ENCODE results near the gene CD86. TPM values are rescaled to one million over a fixed set of nuclear protein-coding genes. Genes with fewer than 3 reads are reported as not detected.

CD86 gene
- total RNA-seq, 6 experiments from 2014 or later = 0.97 to 6.7 (median 3.4) TPM

GRCh38 chr3:122078235-122078935 lies 23.2 kb downstream of the CD86 start:
- no peak for TF ChIP-seq CTCF (IDR thresholded peaks at IDR 0.05)
- TF ChIP-seq POLR2A (IDR thresholded peaks at IDR 0.05) = no peak
- ATAC-seq (no peak), DNase-seq (no peak)
- H3K27ac ChIP-seq = no peak overlapping the region
- no peaks in the 10 kb centered on the region for H3K27me3 ChIP-seq
- H3K36me3 ChIP-seq = no peaks in the 10 kb centered on the region
- no peak overlapping the region for H3K4me3 ChIP-seq
- intact Hi-C loops (cut with DNase I) = no loop called here
- H3K9me3 ChIP-seq = no peaks in the 10 kb centered on the region
- H3K4me1 ChIP-seq = peaks cover 0 to 14% (median 4%) of the 10 kb centered on the region in 4 donors
- 66% methylated on average over 7 of the region's 8 CpGs for WGBS (ENCODE audit: insufficient coverage, low coverage, low lambda C conversion rate, missing lambda C conversion rate)

GRCh38 chr3:122079524-122080206 lies 24.5 kb downstream of the CD86 start:
- intact Hi-C loops (cut with DNase I) = no loop called here
- Histone ChIP-seq H3K36me3 (no peaks in the 10 kb centered on the region), H3K9me3 (no peaks in the 10 kb centered on the region), H3K27me3 (no peaks in the 10 kb centered on the region), H3K27ac (no peak overlapping the region), H3K4me3 (no peak overlapping the region), H3K4me1 (peaks cover 0 to 14% (median 4%) of the 10 kb centered on the region in 4 donors)
- no peak for DNase-seq
- ATAC-seq = no peak
- 78% methylated on average over 8 of the region's 8 CpGs for WGBS (ENCODE audit: insufficient coverage, low coverage, low lambda C conversion rate, missing lambda C conversion rate)
- TF ChIP-seq CTCF (IDR thresholded peaks at IDR 0.05) (no peak), POLR2A (IDR thresholded peaks at IDR 0.05) (no peak)

- H3K27me3 ChIP-seq = no peaks in the 10 kb centered on the region
- DNase-seq (no peak), ATAC-seq (no peak)
- no peaks in the 10 kb centered on the region for H3K9me3 ChIP-seq
- intact Hi-C loops (cut with DNase I) = no loop called here
- H3K36me3 ChIP-seq = no peaks in the 10 kb centered on the region
- H3K4me3 ChIP-seq = no peak overlapping the region
- TF ChIP-seq CTCF (IDR thresholded peaks at IDR 0.05) = no peak
- no peak for TF ChIP-seq POLR2A (IDR thresholded peaks at IDR 0.05)
- no peak overlapping the region for H3K27ac ChIP-seq
- 73% methylated on average over 9 of the region's 9 CpGs for WGBS (ENCODE audit: insufficient coverage, low coverage, low lambda C conversion rate, missing lambda C conversion rate)
- H3K4me1 ChIP-seq = peaks cover 0 to 14% (median 4%) of the 10 kb centered on the region in 4 donors
These were observed 25.0 kb downstream of the CD86 start for GRCh38 chr3:122080207-122080587.

- ATAC-seq = no peak
- H3K4me3 ChIP-seq = no peak overlapping the region
These were observed 26.5 kb downstream of the CD86 start for GRCh38 chr3:122081543-122082247.

More at GRCh38 chr3:122081543-122082247, 26.5 kb downstream of the CD86 start:
- DNase-seq = no peak
- no peaks in the 10 kb centered on the region for H3K9me3 ChIP-seq
- no peaks in the 10 kb centered on the region for H3K36me3 ChIP-seq
- intact Hi-C loops (cut with DNase I) = no loop called here
- H3K27me3 ChIP-seq = no peaks in the 10 kb centered on the region
- H3K4me1 ChIP-seq = peaks cover 0 to 5% (median under 1%) of the 10 kb centered on the region in 4 donors
- H3K27ac ChIP-seq = no peak overlapping the region
- TF ChIP-seq CTCF (IDR thresholded peaks at IDR 0.05) (no peak), POLR2A (IDR thresholded peaks at IDR 0.05) (no peak)
- 42% methylated on average over 5 of the region's 7 CpGs for WGBS (ENCODE audit: insufficient coverage, low coverage, low lambda C conversion rate, missing lambda C conversion rate)

All from right lobe of liver (tissue), 6 donors.